Measurements from ENCODE around the gene MAFB.

Gene MAFB

GRCh38 chr20:40704828-40705227, 15.8 kb upstream of the MAFB start:
- ChIA-PET CTCF (interaction anchor here (0.6 to 1.3 kb wide), 3 partner anchors 10 to 28 kb away, joined by 3 read pairs; no protein-coding TSS in a partner anchor), POLR2A (interaction anchor here (1.8 kb wide), 1 partner anchor 16 kb away, joined by 7 read pairs; the partner anchor contains the start of gene MAFB)
- no peak overlapping the region for H3K27ac ChIP-seq (ENCODE audit: extremely low read depth, low read depth, low read length)
- H3K4me3 ChIP-seq (ENCODE audit: low read depth, low read length) = no peak overlapping the region
- H3K36me3 ChIP-seq (ENCODE audit: control insufficient read depth in 2 of 2, insufficient read depth in 1 of 2, low read length in 2 of 2) = no peaks in the 10 kb centered on the region
- H3K9me3 ChIP-seq (ENCODE audit: control insufficient read depth, insufficient read depth, low read depth, low read length) = no peaks in the 10 kb centered on the region
- TF ChIP-seq ZNF621 (tag by site-specific recombination; IDR thresholded peaks at IDR 0.05) (no peak), ZBTB48 (tag by site-specific recombination; IDR thresholded peaks at IDR 0.05) (no peak), ZNF549 (tag by site-specific recombination; IDR thresholded peaks at IDR 0.05) (no peak), SP3 (tag by site-specific recombination; IDR thresholded peaks at IDR 0.05) (no peak), ZNF792 (tag by site-specific recombination; IDR thresholded peaks at IDR 0.05) (no peak), KLF17 (tag by site-specific recombination; IDR thresholded peaks at IDR 0.05) (no peak), ZNF121 (tag by site-specific recombination; IDR thresholded peaks at IDR 0.05) (no peak), ZFP41 (tag by site-specific recombination; IDR thresholded peaks at IDR 0.05; ENCODE audit: borderline replicate concordance) (no peak), ZNF645 (tag by site-specific recombination; IDR thresholded peaks at IDR 0.05) (no peak), ZXDB (tag by site-specific recombination; IDR thresholded peaks at IDR 0.05) (no peak)
- H3K4me1 ChIP-seq (ENCODE audit: control insufficient read depth, insufficient read depth, low read length) = no peaks in the 10 kb centered on the region

GRCh38 chr20:40703975-40704530, 15.0 kb upstream of the MAFB start:
- Histone ChIP-seq H3K27ac (ENCODE audit: extremely low read depth, low read depth, low read length) (no peak overlapping the region), H3K9me3 (ENCODE audit: control insufficient read depth, insufficient read depth, low read depth, low read length) (no peaks in the 10 kb centered on the region), H3K36me3 (ENCODE audit: control insufficient read depth in 2 of 2, insufficient read depth in 1 of 2, low read length in 2 of 2) (no peaks in the 10 kb centered on the region), H3K4me1 (ENCODE audit: control insufficient read depth, insufficient read depth, low read length) (no peaks in the 10 kb centered on the region), H3K4me3 (ENCODE audit: low read depth, low read length) (no peak overlapping the region)
- POLR2A ChIA-PET = interaction anchor here (1.8 kb wide), 1 partner anchor 15 kb away, joined by 7 read pairs; the partner anchor contains the start of gene MAFB
- CTCF ChIA-PET = interaction anchor here (0.6 kb wide), 1 partner anchor 23 kb away, joined by 3 read pairs; no protein-coding TSS in a partner anchor
- no peak for TF ChIP-seq ZNF791 (tag by site-specific recombination; IDR thresholded peaks at IDR 0.05)
- no peak for TF ChIP-seq ZFP41 (tag by site-specific recombination; IDR thresholded peaks at IDR 0.05; ENCODE audit: borderline replicate concordance)
- TF ChIP-seq ZNF140 (tag by site-specific recombination; IDR thresholded peaks at IDR 0.05) = no peak
- no peak for TF ChIP-seq ZNF174 (tag by site-specific recombination; IDR thresholded peaks at IDR 0.05)
- TF ChIP-seq ZNF24 (tag by site-specific recombination; IDR thresholded peaks at IDR 0.05) = no peak
- no peak for TF ChIP-seq ZBTB10 (tag by site-specific recombination; IDR thresholded peaks at IDR 0.05)
- no peak for TF ChIP-seq ZBTB26 (tag by site-specific recombination; optimal IDR thresholded peaks at IDR 0.05)
- no peak for TF ChIP-seq ZBTB11 (tag by site-specific recombination; conservative IDR thresholded peaks at IDR 0.05; ENCODE audit: low read depth)
- TF ChIP-seq ZNF23 (tag by site-specific recombination; IDR thresholded peaks at IDR 0.05; ENCODE audit: borderline replicate concordance) = no peak
- no peak for TF ChIP-seq ZNF350 (tag by site-specific recombination; IDR thresholded peaks at IDR 0.05)

All from HEK293 (cell line).